Activated T-cell treated with anti-CD3 and anti-CD28 coated beads, Interleukin-2, amount 50 U/mL, for 1 hour (primary cell): ENCODE results near the gene SMYD3.
"Not testable (repeated sequence)": the region's sequence is repeated elsewhere in the genome, so short reads cannot be mapped to it uniquely, and the experiment has no call there.

Experiments
- DNase-seq: peaks from one replicate; pipeline ENCODE4 v3.0.0-alpha.2; 2020

SMYD3 gene

DNA sequence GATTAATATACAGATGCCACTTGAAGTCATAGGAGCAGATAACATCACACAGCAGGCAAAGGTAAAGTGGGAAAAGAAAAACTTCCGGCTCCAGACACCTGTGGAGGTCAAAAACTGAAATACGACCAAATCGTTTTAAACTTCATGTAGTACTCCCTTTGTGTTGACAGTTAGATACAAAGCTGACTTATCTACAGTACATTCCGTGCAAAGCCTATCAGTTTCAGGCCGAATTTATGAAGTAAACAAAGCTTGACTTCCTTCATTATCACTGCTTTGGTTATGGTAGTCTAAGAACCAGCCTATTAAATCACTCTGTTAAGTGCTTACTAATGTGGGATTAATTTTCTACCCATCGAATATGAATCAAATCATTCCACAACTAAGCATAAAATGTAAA lies 156.3 kb downstream of the SMYD3 start:
- DNase-seq: no peak

- no peak for DNase-seq
Observed at GRCh38 chr1:246343937-246344336, 163.1 kb downstream of the SMYD3 start.

- no peak for DNase-seq
Observed at GRCh38 chr1:246343251-246343650, 163.8 kb downstream of the SMYD3 start.

DNA sequence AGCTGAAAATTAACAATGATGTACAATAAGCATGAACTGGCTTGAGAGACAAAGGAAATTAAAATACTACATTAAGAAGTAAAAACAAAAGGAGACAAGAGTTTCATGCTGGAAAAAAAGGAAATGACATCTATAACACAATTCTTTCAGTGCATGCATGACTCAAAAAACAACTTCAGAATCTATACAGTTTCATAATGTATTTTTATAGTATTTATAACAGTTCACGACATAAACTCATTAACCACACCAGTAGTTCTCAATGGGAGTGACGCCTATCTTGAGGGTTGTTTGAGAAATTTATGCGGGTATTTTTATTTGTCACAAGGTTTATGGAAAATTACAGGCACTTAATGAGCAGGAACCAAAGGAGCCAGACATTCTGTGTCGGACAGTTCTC lies 168.5 kb downstream of the SMYD3 start:
- DNase-seq: no peak

DNA sequence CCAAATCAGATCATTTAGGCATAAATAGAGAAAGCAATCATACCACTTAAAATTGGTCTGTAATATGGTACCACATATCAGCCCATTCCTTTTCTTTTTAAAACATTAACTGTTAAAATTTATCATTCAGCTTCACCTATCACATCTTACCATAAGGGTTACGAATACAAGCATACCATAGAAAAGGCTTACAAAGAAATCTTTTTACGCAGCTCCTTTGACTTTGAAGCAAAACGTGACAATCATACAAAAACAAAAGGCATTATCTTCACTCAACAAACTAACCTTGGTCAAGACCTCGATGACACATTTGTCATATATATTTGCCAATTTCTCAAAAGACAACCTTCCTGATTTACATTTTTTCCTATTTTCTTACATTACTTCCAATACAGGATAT lies 169.0 kb downstream of the SMYD3 start:
- DNase-seq: no peak

- DNase-seq: no peak
Observed at GRCh38 chr1:246335151-246335550, 171.9 kb downstream of the SMYD3 start.

GRCh38 chr1:246333855-246334254 lies 173.2 kb downstream of the SMYD3 start:
- DNase-seq: no peak

- no peak for DNase-seq
Observed at GRCh38 chr1:246332078-246332477, 175.0 kb downstream of the SMYD3 start.

DNA sequence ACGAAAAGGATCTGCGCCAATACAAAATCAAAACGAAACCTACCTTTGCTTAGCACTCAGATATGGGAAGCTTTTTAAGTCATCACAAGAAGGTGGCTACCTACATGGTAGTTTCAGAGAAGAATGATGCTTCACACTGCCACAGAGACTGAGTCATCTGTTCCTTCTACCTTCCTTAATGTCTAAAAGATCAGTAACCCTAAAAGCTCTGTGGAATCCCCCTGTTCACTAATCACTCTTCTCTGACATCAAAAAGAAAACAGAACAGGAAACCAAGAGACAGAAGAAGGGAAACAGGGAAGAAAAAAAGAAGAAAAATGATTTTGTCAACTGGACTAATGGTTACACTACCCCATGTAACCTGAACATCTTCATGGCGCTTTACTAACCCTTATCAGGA lies 177.2 kb downstream of the SMYD3 start:
- no peak for DNase-seq

GRCh38 chr1:246329292-246329691 lies 177.8 kb downstream of the SMYD3 start:
- DNase-seq: not testable (repeated sequence)

DNA sequence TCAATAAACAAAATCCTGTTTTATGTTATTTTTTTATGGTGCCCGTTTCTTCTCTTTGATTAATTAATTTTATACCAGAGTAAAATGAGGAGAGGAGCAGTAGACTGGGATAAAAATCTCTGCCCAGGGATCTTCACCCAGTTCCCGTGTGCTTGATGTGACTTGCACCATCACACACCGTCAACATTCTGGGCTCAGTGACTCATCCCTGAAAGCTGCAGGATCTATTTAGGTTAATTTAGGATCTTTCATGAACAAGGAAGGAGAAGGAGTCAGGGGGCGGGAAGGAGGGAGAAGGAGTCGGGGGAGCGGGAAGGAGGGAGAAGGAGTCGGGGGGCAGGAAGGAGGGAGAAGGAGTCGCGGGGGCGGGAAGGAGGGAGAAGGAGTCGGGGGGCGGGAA lies 182.4 kb downstream of the SMYD3 start:
- DNase-seq: no peak

DNA sequence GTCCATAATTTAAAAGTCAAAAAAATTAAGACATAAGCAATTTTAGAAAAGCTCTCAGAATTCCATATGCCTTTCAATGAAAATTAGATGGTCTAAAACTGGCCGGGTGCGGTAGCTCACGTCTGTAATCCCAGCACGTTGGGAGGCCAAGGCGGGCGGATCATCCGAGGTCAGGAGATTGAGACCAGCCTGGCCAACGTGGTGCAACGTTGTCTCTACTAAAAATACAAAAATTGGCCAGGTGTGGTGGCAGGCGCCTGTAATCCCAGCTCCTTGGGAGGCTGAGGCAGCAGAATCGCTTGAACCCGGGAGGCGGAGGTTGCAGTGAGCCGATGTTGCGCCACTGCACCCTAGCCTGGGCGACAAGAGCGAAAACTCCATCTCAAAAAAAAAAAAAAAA lies 183.0 kb downstream of the SMYD3 start:
- DNase-seq: not testable (repeated sequence)

- no peak for DNase-seq
Observed at GRCh38 chr1:246320286-246320685, 186.8 kb downstream of the SMYD3 start.

DNA sequence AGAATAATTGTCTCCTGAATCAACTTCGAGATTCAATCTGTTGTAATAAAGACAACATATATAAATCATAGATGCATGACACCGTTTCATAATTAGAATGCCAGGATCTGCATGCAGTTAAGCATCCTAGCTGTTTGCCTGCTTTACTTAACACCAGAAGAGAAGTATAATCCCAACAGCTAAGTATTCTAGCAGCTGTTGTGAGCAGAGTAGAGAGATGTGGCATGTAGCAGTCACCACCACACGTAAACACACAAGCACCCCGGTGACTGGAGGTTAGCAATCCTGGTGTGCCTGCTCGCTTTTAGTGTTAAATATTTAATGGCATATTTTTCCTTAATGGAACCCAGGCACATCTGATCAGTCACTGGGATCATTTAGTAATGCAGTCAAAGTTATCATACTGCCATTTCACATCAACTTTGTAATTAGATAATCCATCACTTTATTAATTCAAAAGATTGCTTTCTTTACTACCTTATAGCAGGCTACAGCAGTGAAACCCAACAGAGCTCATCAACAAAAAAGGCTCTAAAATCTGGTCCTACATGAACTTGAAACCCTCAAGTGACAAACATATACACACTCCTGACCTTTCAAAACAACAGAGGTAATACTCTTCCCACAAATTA lies 187.9 kb downstream of the SMYD3 start:
- DNase-seq: no peak

DNA sequence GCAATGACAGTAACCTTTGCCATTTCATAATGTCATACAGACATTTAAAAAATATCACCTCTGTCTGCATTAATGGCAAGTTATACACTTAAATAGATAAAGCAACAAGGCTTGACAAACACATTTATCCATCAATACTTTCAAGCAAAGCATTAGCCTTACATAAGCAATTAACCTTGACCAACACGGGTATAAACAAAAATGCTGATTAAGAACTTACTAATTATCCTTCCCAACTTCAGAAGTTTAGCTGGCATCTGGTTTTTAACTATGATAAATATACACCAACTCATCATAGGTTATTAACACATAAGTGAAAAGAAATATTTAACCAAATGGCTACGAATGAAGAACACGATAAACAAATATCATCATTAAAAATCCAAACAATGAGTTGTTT lies 188.5 kb downstream of the SMYD3 start:
- DNase-seq: no peak

DNA sequence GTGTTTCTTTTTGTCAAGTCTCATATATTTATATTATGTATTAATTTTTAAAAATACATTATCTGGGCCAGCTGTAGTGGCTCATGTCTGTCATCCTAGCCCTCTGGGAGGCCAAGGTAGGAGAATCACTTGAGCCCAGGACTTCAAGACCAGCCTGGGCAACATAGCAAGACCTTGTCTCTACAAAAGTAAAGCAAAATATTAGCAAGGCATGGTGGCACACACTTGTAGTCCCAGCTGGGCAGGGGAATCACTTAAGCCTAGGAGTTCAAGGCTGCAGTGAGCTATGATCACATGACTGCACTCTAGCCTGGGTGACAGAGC lies 189.1 kb downstream of the SMYD3 start:
- no peak for DNase-seq

DNA sequence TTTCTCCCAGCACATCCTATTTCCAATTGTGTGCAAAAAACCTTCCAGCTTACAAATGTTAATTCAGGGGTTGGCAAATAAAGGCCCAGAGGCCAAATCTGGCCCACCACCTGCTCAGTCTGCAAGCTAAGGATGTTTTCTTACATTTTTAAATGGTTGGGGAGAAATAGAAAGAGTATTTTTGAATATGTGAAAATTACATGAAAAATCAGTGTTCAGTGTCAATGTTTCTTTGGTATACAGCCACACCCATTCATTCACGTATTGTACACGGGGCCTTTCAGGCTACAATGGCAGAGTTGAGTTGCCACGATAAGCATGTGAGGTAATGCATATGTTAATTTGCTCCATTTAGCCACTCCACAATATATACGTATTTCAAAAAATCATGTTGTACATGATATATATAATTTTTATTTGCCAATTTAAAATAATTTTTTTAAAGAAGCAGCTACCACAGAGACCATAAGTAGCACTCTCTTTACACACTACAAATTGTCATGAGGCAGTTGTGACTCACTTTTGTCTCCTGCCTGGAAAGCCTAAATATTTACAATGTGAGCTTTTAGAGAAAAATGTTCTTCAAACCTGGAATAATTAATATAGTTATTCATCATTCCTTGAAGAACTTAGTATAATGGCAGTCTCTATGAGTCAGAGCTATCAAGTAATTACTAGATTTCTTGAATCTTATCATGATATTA lies 189.6 kb downstream of the SMYD3 start:
- no peak for DNase-seq

DNA sequence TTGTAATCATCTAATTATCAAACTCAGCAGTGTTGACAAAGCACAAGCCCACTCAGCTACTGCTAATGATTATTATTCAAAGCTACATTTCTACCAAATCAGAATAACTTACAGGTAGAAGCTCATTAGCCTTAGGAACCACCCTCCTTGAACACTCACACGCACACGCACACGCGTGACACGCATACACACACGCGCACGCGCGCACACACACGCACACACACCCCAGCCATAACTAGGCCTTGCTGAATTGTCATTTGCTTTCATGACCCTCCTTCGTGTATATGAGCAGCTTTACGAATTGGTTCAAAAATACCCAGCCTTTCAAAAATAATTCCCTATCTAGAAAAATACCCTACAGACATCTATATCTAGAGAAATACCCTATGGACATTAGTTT lies 195.6 kb downstream of the SMYD3 start:
- DNase-seq: no peak

- DNase-seq: no peak
Observed at GRCh38 chr1:246309247-246309884, 197.7 kb downstream of the SMYD3 start.

GRCh38 chr1:246308533-246309075 lies 198.5 kb downstream of the SMYD3 start:
- no peak for DNase-seq

DNA sequence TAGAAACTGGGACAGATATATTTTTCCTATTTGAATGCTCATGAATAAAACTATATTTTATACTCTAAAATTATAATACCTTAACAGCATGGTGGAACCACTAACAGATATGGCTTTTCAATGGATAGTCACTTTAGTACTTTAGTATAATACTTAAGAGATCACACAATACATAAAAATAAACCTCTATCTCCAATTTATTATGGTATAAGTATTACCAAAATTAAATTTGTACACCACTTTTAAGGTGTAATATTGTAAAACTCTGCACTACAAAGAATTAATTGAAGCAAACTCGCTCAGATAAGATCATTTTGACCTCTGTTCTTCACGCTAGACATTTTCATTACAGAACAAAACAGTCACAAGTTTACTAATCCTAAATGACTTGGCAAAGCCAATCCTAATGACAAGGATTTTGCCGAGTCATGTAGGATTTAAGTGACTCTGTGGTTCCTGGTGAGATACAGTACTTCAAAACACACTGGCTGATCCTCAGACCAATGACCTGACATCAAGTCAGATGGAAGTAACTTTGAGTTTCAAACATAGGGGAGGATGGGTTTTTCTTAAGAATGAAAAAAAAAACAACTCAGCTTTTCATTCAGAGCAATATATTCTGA lies 200.6 kb downstream of the SMYD3 start:
- no peak for DNase-seq

GRCh38 chr1:246304484-246305259 lies 202.4 kb downstream of the SMYD3 start:
- DNase-seq: no peak

DNA sequence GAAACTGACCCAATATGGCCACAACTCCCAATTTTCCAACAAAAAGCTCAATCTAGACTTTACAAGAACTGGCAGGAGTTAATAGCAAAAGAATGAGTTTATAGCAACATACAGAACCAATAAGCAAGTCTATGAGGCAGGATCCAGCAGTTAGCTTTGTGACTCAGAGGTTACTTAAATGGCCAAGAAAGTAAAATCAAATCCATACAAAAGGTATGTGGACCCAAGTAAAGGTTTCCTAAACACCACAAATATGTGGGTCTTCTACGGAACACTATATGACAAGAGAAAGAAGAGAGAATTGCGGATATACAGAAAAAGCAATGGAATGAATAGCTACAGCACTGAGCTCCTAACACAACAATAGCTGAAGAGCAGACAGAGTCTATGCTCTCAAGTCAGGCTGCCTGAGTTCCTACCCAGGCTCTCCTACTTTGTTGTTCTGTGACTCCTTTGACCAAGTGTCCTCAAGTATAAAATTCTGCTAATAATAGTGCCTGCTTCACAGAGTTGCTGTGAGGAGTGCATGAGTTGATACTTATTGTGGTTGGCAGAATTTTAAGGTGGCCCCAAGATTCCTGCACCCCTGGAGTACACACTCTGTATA lies 204.3 kb downstream of the SMYD3 start:
- DNase-seq: no peak
